HFFc6 (cell line): ENCODE data around the gene ARHGAP26. TPM values are rescaled to one million over a fixed set of nuclear protein-coding genes. Genes with fewer than 3 reads are reported as not detected.

Experiments
- DNase-seq: peaks from one replicate; pipeline ENCODE4 v3.0.0-alpha.2; 2018
- H3K27ac Mint-ChIP-seq: 2 replicates; pipeline ENCODE4 v1.8.0; 2020; ENCODE audit warnings: mild to moderate bottlenecking, mixed read lengths
- H3K27me3 Mint-ChIP-seq: 2 replicates; pipeline ENCODE4 v1.8.0; 2021; ENCODE audit warnings: mild to moderate bottlenecking, moderate library complexity, mixed read lengths; ENCODE audit not compliant: insufficient read depth
- H3K36me3 Mint-ChIP-seq: 2 replicates; pipeline ENCODE4 v1.8.0; 2021; ENCODE audit warnings: low read depth, mixed read lengths
- H3K4me1 Mint-ChIP-seq: 2 replicates; pipeline ENCODE4 v1.8.0; 2020; ENCODE audit warnings: low read depth, mixed read lengths
- H3K4me3 Mint-ChIP-seq: 2 replicates; pipeline ENCODE4 v1.8.0; 2020; ENCODE audit warnings: mild to moderate bottlenecking, moderate library complexity, mixed read lengths
- H3K9me3 Mint-ChIP-seq: 2 replicates; pipeline ENCODE4 v1.8.0; 2020; ENCODE audit warnings: mild to moderate bottlenecking, mixed read lengths
- CTCF ChIP-seq: fragments of 200-600 bp; sonication (generic); IDR thresholded peaks from 2 replicates; pipeline ENCODE4 v1.5.0; 2021; ENCODE audit warnings: antibody characterized with exemption, mild to moderate bottlenecking
- total RNA-seq, 6 experiments: library from RNA; stranded (reverse); fragmentation: NEBNext Ultra II Directional; extraction: Animal tissue kit (Norgen Biotek cat#: 25700); gene quantifications; 2 replicates in 1 of 6; 3 replicates in 5 of 6; pipeline ENCODE4 v1.2.3, GENCODE V29; 2021

Gene ARHGAP26
- total RNA-seq, 6 experiments from 2014 or later = 2.3 to 3.6 (median 3.1) TPM

- H3K4me1 Mint-ChIP-seq = peaks cover 56% of the 10 kb centered on the region
Observed at GRCh38 chr5:143208365-143208641, 438.1 kb downstream of the ARHGAP26 start.

GRCh38 chr5:143208781-143209510, 438.8 kb downstream of the ARHGAP26 start:
- peak; percentile 42 for TF ChIP-seq CTCF
- DNase-seq = no peak
- peaks cover 3% of the 10 kb centered on the region; the same call in 1 of the 2 replicates for H3K27me3 Mint-ChIP-seq
- H3K4me3 Mint-ChIP-seq = no peak overlapping the region
- H3K4me1 Mint-ChIP-seq = peaks cover 62% of the 10 kb centered on the region
- no peak overlapping the region for H3K27ac Mint-ChIP-seq
- H3K9me3 Mint-ChIP-seq = no peaks in the 10 kb centered on the region
- H3K36me3 Mint-ChIP-seq = peaks cover 4% of the 10 kb centered on the region

More at GRCh38 chr5:143208365-143208641, 438.1 kb downstream of the ARHGAP26 start:
- H3K27me3 Mint-ChIP-seq = peaks cover 3% of the 10 kb centered on the region; the same call in 1 of the 2 replicates
- peaks cover 5% of the 10 kb centered on the region for H3K36me3 Mint-ChIP-seq
- no peak overlapping the region; the same call in 1 of the 2 replicates for H3K4me3 Mint-ChIP-seq
- no peak for TF ChIP-seq CTCF
- no peaks in the 10 kb centered on the region for H3K9me3 Mint-ChIP-seq
- H3K27ac Mint-ChIP-seq = no peak overlapping the region
- no peak for DNase-seq

GRCh38 chr5:143209881-143210395, 439.8 kb downstream of the ARHGAP26 start:
- H3K36me3 Mint-ChIP-seq = peaks cover 4% of the 10 kb centered on the region
- peaks cover 57% of the 10 kb centered on the region for H3K4me1 Mint-ChIP-seq
- H3K27me3 Mint-ChIP-seq = peaks cover 4% of the 10 kb centered on the region; the same call in 1 of the 2 replicates
- no peak for TF ChIP-seq CTCF
- no peak overlapping the region for H3K4me3 Mint-ChIP-seq
- DNase-seq = no peak
- no peak overlapping the region for H3K27ac Mint-ChIP-seq
- H3K9me3 Mint-ChIP-seq = no peaks in the 10 kb centered on the region

- H3K9me3 Mint-ChIP-seq = no peaks in the 10 kb centered on the region
- TF ChIP-seq CTCF = no peak
- no peak overlapping the region for H3K27ac Mint-ChIP-seq
- peaks cover 4% of the 10 kb centered on the region; the same call in 1 of the 2 replicates for H3K27me3 Mint-ChIP-seq
- peaks cover 51% of the 10 kb centered on the region for H3K4me1 Mint-ChIP-seq
- peaks cover 4% of the 10 kb centered on the region for H3K36me3 Mint-ChIP-seq
- no peak for DNase-seq
- H3K4me3 Mint-ChIP-seq = no peak overlapping the region
Observed at GRCh38 chr5:143210576-143210975, 440.4 kb downstream of the ARHGAP26 start.

GRCh38 chr5:143212261-143212660, 442.1 kb downstream of the ARHGAP26 start:
- DNase-seq = no peak
- Mint-ChIP-seq H3K4me3 (no peak overlapping the region), H3K36me3 (peaks cover 4% of the 10 kb centered on the region), H3K27ac (no peak overlapping the region), H3K4me1 (peaks cover 40% of the 10 kb centered on the region), H3K9me3 (no peaks in the 10 kb centered on the region), H3K27me3 (peaks cover 4% of the 10 kb centered on the region; the same call in 1 of the 2 replicates)
- TF ChIP-seq CTCF = no peak
